HG03175 (cell line): ENCODE results near the gene SPNS2.
A peak's percentile ranks its signal among the peaks of the same experiment; 100 is the strongest.

ENCODE experiments used
- ATAC-seq: cut with Tn5 transposase; IDR thresholded peaks from one replicate; pipeline ENCODE4 v1.9.1; 2021; ENCODE audit warnings: mild to moderate bottlenecking, moderate library complexity; ENCODE audit not compliant: unreplicated experiment

SPNS2 gene

DNA sequence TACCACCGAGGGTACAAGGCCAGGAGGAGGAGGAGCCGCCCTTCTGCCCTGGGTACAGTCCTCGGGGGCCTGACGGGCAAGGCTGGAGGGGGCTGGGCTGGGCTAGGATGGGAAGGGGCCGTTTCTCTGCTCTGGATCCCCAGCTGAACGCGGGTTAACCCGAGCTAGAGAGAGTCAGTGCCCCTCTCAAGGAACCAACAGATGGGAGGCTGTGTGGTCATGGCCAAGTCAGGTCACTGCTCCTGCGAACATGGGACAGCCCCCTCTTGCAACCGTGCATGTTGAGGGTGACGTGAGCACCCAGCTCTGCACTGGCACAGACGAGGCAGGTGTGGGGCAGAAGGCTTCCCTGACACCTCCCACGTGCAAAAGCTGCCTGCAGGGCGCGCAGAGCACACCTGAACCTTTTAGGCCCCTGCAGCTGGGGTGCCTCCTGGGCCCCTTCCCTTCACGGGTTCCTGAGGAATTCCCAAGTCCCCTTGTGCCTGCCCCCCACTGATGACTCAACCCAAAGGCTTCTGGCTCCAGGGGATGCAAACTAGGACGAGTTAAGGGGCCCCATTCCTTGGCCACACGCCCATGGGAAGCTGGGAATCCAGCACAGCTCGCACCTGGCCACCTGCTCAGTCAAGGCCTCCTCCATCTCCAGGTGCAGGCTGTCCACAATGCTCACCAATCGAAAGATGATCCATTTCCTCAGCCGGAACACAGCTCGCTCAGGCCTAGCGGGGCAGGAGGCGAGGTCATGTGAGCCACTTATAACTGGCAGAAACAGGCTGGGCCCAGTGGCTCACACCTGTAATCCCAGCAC is 50.2 kb downstream of the SPNS2 start:
- no peak for ATAC-seq

DNA sequence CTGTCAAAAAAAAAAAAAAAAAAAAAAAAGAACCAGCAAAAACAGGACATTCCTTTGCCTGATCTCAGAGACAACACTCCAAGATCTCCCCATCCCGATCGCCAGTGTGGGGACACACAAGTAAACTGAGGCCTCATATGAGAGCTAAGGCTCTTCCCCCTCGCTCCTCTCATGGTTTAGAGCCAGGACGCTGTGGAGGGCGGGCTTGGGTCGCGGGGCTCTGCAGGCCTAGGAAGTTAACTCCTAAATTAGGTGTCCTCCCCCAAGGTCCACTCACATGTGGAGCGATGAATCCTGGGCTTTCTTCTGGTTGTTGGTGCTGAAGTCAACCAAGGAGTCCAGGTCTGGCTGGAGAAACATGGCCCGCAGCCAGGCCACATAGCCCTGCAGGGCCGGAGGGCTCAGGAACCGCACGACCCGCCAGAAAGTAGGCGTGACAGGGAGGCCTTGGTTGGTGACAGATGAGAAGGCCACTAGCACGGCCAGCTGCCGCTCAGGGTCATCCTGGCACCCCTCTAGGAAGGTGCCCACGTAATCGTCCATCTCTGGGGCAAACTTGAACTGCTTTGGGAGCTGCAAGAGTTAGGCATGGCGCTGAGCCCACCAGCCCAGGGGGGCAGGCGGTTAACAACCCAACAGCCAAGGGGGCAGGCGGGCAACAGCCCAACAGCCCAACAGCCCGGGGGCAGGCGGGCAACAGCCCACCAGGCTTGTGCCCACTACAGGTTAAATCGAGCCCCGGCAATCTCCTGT is 51.3 kb downstream of the SPNS2 start:
- no peak for ATAC-seq

DNA sequence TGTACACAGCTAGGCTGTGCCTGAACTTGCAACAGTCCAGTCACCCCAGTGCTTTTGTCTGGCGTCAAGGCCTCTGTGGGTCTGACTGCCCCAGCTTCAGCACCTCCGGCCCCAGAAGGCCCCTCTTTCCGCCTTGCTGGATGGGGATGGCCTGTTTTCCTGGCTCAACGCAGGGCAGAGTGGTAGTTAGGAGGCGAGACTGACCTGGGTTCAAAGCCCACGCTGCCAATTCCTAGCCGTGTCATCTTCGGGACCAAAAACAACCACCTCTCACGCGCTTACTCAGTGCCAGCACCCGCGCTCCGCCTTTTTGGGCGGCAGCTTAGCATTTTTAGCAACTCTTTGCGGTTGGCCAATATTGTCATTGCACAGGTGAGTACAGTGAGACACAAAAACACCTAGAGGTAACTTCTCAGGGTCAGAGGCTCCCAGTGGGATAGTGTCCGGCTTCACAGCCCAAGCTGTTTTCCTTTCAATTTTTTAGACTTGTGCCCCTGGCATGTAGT is 51.9 kb downstream of the SPNS2 start:
- no peak for ATAC-seq

DNA sequence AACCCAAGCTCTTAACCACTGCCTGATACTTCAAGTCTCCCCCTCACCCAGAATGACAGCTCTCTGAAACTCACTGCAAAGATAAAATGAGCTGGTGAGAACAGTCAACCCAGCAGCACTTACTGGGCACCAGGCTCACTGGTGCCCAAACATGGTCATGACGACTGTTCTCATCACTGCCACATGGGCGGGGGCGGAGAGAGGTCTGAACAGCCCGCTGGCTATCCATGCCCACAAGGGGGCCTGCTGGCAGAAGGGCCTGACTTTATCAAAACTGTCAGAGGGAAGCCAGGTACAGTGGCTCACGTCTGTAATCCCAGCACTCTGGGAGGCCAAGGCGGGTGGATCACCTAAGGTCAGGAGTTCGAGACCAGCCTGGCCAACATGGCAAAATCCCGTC is 52.5 kb downstream of the SPNS2 start:
- ATAC-seq: no peak

DNA sequence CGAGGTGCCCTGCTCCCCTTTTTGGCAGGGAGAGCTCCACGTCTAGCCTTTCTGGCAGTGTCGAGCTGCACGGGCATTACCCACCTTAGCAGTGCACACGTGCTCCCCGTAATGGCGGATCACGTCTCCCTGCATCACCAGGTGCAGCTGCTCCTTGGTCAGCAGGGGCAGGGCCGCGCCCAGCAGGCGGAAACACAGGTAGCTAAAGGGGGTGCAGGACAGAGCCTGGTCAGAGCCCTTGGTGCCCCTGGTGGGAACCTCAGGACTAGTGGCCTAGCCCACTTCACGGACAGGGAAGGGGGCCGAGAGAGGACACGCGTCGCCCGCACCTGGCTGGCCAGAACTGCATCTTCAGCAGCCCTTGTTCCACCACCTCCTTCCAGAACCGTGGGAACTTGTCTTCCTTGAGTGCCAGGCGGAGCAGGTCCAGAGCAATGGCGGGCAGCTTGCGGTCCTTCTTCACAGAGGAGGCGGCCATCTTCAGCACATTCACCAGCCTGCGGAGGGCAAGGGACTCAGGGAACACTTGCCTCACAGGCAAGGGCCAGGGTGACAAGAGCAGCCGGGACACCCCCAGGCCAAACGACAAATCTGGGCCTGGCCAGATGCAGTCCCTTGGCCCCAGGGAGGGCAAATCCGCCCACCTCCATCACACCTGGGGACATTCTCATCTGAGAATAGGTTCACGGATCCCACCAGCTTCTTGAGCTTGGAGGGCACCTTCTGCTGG is 53.3 kb downstream of the SPNS2 start:
- no peak for ATAC-seq

DNA sequence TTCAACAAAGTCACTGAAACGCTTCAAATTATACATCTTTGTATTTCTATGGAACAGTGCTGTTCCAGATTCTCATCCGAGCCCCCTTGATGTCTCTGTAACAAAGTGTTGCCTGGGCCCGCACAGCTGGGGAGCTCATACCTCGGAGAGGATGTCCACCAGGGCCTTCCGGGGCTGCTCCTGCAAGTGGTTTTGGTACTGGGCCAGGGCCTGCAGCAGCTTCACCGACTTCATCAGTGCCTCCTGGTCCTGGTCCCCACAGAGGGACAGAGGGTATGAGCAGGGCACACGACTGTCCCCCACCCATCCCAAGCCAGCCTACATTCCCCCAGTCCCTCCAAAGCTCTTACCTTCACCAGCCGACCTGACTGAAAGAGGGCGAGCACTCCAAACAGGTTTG is 55.0 kb downstream of the SPNS2 start:
- no peak for ATAC-seq

DNA sequence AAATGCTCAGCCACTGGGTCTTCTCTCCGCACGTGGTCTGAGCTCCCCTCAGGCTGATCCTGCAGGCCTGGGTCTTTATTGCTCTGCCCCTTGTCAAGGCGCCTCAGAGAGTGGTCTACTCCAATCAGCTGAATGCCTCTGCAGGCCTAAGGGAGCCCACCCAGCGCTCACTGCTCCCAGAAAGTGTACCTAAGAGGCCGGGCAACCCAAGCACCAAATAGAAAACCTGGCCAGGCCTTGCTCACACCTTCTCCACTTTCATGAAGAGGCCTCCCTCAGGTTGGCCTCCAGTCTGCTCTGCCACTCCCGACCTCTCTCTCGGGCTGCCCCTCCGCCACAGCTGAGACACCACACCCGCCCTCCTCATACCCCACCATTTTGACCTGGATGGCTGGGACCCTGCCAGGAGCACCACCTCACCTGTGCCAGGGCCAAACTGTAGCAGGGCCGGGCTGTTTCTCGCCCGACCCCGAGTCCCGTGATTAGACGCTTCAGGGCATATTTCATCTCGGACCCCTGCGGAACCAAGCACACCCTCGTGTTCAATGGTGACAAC is 55.8 kb downstream of the SPNS2 start:
- ATAC-seq: peak; percentile 3

DNA sequence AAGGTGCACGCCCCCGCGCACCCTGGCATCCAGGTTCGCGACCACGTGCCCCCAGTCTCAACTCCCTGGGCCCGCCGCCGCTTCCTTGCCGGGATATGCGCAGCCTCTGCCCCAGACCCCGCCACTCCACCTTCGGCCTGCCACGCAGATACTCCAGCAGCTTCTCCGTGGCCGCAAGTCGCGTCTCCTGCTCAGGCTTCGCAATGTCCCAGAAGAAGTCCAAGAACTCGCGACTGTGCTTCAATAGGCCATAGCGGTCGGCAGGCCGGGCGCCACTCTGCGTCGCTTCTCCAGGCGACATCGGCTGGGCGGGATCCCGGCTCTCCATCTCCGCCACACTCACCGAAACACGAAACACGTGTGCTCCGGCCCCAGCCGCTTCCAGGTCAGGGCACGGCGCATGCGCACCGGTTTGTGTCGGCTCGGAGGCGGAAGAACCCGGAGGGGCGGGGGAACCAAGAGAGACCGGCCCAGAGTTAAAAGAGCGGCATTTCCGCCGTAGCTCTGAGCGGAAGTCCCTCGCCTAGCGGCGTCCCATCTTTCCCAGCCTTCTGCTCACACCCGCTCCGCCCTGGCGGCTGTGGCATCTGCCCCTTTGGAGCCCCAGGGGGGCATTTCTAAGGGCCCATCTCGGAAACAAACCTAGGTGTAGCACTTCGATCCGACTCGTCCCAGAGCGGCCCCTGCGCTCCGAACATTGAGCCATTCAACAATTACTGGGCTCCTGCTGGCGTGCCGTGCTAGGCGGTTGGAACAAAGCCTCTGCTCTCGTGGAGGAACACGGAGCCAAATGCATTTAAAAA is 56.5 kb downstream of the SPNS2 start, which contains the start of gene MYBBP1A:
Gene MYBBP1A (minus strand): TSS at position 388 of the 803 bp plus-strand sequence. CDS start 60 bp downstream, at position 328.
- peak; percentile 86 for ATAC-seq

DNA sequence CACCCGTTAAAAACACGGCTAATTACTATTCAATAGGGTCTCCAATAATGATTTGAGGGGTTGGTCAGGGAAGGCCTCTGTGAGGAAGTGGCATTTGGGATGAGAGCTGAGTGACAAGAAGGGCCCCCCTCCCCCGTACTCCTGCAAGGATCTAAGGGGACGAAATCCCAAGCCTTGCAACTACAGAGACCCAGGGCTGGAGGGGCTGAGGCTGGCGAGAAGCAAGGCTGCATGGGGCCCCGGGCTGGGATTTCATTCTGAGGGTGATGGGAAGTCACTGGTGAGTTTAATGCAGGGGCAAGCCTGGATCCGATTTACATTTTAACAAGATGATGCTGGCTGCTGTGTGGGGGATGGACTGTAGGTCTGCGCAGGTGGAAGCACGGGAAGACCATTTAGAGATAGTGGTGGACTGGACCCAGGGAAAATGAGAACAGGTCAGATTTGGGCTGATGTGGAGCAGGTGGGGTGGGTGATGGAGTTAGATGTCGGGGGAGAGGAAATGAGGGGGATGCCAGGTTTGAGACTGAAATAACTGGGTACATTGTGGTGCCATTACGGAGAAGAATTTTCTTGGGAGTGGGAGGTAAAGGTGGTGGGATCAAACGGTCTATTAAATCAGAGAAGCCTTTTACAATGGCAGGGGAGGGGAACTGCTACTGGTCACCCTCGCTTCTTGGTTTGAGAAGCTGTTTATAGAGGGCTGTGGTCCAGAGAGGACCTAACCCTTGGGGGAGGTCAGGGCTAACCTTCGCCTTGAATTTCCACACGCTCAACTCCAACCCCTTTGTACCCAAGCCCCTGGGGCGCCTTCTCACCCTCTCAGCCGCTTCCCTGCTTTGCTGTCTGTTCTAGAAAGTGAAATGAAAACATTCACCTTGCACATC is 57.4 kb downstream of the SPNS2 start:
- ATAC-seq: no peak

DNA sequence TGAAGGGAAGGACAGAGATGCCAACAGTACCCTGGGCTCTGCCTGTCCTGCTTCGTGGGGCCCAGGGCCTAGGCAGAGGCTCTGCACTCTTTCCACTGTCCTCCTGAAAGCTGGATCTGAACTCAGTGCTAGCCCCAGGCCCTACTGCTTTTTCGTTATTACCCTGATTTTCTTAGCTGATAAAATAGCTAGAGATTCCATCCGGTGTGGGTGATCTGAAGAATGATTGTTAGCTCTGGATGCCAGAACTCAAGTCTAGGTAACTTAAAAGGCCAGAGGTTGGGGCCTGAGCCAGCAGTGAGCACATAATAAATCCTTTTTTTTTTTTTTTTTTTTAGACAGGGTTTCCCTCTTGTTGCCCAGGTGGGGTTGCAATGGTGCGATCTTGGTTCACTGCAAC is 58.3 kb downstream of the SPNS2 start:
- no peak for ATAC-seq

DNA sequence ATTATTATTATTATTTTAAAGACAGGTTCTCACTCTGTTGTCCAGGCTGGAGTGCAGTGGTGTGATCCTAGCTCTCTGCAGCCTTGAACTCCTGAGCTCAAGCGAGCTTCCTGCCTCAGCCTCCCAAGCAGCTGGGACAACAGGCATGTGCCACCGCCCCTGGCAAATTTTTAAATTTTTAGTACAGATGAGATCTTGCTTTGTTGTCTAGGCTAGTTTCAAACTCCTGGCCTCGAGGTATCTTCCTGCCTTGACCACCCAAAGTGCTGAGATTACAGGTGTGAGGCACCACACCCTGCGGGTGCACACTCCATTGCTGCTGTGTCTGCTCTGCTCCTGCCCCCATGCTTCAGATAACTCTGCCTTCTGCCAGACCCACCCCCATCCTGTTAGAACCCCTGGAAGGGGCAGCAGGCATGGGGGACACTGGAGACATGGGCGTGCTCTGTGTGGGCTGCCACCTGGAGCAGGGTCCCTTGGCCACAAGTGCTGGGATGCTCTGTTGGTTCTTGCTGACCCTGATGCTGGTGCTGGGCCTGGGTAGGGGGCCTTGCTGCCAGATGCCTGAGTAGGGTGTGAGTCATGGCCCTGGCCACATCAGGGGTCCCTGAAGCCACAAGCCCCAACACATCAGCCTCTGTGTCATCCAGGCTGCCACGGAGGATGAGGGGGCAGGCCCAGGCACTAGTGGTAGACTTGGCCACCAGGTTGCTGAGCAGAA is 59.1 kb downstream of the SPNS2 start:
- ATAC-seq: no peak

DNA sequence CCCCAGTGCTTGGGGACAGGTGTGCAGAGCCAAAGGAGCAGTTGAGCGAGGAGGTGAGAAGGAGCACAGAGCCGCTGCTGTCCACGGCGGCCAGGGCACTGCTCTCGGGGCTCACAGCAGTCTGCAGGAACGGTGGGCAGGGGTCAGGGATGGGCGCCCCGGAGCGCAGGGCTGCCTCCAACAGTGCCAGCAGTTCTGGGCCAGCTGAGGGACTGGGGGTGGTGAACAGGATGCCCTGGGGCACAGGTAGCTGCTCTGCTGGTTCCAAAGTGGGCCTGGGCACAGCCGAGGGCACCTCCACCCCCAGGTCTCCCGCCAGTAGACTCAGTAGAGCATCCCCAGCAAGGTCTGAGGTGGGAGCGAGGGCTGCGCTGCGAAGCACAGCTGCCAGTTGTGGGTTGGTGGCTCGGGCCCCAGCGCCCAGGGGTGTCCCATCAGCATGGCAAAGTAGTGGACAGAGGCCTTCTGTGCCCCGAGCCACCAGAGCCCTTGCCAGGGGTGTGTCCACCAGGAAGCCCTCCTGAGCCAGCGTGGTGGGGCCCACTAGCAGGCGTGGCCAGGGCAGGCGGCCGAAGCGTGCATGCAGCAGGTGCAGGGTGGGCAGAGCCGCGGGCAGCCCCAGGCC is 59.8 kb downstream of the SPNS2 start:
- ATAC-seq: no peak

DNA sequence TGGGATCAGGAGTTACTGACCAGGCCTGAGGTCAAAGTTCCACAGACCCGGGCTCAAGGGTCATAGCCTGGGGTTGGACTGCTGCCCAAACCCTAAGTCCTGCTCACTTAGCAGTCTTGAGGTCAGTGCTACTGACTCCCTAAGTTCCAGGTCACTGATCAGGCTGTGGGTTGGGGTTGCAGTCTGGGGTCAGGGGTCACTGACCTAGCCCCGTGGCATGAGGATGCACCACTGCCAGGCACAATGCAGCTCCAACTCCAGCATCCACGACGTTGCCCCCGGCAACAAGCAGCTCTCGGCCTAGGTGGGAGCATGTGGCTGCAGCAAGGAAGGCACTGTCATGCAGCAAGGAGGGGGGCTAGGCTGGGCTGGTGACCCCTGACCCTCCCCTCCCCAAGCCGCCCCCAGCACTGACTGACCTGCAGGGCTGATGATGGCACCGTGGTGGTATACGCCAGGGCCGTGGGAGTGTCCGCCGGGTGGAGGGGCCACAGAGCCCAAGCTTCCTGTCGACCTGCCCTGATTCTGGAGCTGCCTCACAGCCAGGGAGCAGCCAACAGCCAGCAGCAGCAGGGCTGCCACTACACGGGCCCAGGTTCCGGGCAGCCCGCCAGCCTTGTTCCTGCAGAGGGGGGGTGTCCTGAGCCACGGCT is 60.6 kb downstream of the SPNS2 start:
- ATAC-seq: no peak

DNA sequence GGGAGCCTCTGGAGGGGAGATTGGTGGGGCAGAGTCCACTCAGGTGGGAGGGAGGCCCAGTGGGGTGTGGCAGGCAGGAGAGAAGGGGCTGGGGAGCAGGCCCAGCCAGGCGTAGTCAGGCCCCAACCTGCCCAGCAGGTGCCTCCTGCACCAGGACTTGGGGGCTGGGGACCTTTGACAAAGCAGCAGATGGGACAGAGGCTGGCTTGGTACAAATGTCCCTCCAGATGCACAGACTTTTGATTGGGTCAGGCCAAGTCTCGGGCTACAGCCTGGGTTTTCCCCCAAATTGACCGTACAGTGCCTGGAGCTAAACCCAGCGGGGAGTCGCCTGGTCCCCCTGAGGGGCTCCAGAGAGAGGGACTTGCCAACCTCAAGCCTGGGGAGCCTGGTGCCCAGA is 61.3 kb downstream of the SPNS2 start:
- ATAC-seq: no peak

DNA sequence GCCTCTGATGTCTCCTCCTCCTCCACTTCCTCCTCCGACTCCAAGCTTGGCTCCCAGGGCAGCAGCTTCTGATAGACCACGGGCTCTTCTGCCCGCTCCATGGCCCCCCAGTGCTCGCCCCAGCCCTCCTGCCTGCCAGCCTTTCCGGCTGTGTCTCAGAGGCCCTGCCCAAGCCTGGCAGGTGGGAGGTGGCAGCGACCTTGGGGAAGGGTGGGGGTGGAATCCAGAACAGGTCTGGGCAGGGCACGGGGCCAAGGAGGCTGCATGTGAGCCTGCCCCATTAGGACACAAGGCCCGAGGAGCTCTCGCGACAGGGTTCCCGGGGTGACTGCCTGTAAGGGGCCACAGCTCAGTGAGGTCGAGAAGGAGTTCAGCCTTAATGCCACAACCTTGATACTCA is 61.7 kb downstream of the SPNS2 start, which contains the start of gene GGT6:
Gene GGT6 (minus strand): TSS at position 157 of the 400 bp plus-strand sequence. CDS start 56 bp downstream, at position 101.
- ATAC-seq: no peak

DNA sequence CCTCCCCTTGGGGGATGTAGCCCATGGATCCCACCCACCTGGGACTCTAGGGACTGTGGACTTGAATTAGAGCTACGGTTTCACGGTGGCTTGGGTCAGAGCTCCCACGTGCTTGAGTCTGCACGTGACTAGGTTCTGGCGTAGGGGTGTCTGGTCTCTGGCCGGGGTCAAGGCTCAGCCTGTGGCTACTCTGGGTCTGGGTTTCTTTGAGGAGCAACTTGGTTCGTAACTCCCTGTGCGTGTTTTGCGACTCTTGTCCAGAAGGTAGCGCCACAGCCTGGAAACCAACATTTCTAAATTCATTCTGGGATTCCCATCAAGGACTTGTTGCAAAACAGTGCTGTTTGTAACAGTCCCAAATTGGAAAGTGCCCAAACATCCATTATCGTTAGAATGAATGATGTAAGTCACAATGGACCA is 62.2 kb downstream of the SPNS2 start:
- no peak for ATAC-seq
